Endodermal cell (in vitro differentiated cells): ENCODE results near the gene KNL1. TPM values are rescaled to one million over a fixed set of nuclear protein-coding genes. Genes with fewer than 3 reads are reported as not detected.

ENCODE experiments used
- DNase-seq: peaks from one replicate; pipeline ENCODE4 v3.0.0-alpha.2; 2017
- H3K27ac ChIP-seq: 2 replicates; pipeline ENCODE4 v1.5.1; 2013; ENCODE audit warnings: mild to moderate bottlenecking, low read depth, low read length, moderate library complexity
- H3K27me3 ChIP-seq: 2 replicates; pipeline ENCODE4 v1.6.1; 2013; ENCODE audit warnings: mild to moderate bottlenecking, low read length, moderate library complexity; ENCODE audit not compliant: insufficient read depth, control insufficient read depth, poor library complexity, severe bottlenecking
- H3K36me3 ChIP-seq: 2 replicates; pipeline ENCODE4 v1.7.0; 2013; ENCODE audit warnings: mild to moderate bottlenecking, low read length, moderate library complexity; ENCODE audit not compliant: control insufficient read depth, insufficient read depth
- H3K4me1 ChIP-seq: one replicate; pipeline ENCODE4 v1.7.0; 2013; ENCODE audit warnings: low read length; ENCODE audit not compliant: control insufficient read depth, insufficient read depth
- H3K4me3 ChIP-seq: 2 replicates; pipeline ENCODE4 v1.5.1; 2013; ENCODE audit warnings: mild to moderate bottlenecking, low read length, moderate library complexity
- H3K9ac ChIP-seq: 2 replicates; pipeline ENCODE4 v1.6.1; 2013; ENCODE audit warnings: mild to moderate bottlenecking, low read length, moderate library complexity; ENCODE audit not compliant: poor library complexity, severe bottlenecking; ENCODE audit errors: extremely low read depth
- H3K9me3 ChIP-seq: 2 replicates; pipeline ENCODE4 v1.6.1; 2013; ENCODE audit warnings: mild to moderate bottlenecking, low read length, moderate library complexity; ENCODE audit not compliant: control insufficient read depth
- H3K27ac Mint-ChIP-seq: 2 replicates; pipeline ENCODE4 v1.8.0; 2020; ENCODE audit warnings: mixed read lengths
- H3K27me3 Mint-ChIP-seq: 2 replicates; pipeline ENCODE4 v1.8.0; 2021; ENCODE audit warnings: mild to moderate bottlenecking, mixed read lengths; ENCODE audit not compliant: insufficient read depth
- H3K36me3 Mint-ChIP-seq: 2 replicates; pipeline ENCODE4 v1.8.0; 2020; ENCODE audit warnings: low read depth, mixed read lengths
- H3K4me1 Mint-ChIP-seq: 2 replicates; pipeline ENCODE4 v1.8.0; 2020; ENCODE audit warnings: mixed read lengths
- H3K4me3 Mint-ChIP-seq: 2 replicates; pipeline ENCODE4 v1.8.0; 2020; ENCODE audit warnings: mild to moderate bottlenecking, moderate library complexity, mixed read lengths
- H3K9me3 Mint-ChIP-seq: 2 replicates; pipeline ENCODE4 v1.8.0; 2020; ENCODE audit warnings: mild to moderate bottlenecking, mixed read lengths
- CTCF ChIP-seq: fragments of 200-600 bp; sonication (generic); conservative IDR thresholded peaks from 2 replicates; pipeline ENCODE4 v1.5.0; 2021; ENCODE audit warnings: antibody characterized with exemption, mild to moderate bottlenecking
- WGBS, 2 experiments: methylation state at CpG; one replicate each; pipeline versions ENCODE4 v1.1.5 to v1.1.7; 2013; ENCODE audit warnings: missing lambda C conversion rate in 2 of 2, mixed read lengths in 1 of 2; ENCODE audit not compliant: insufficient coverage in 1 of 2, insufficient read length in 1 of 2; 5-methylcytosine and 5-hydroxymethylcytosine counted together
- long read RNA-seq, 4 experiments: library from polyadenylated mRNA in 2 of 4; library from RNA in 1 of 4; library from capped mRNA in 1 of 4; stranded (forward) in 3 of 4; unstranded in 1 of 4; transcript quantifications; one replicate each; pipeline ENCODE4 v2.0.0, GENCODE V29; 2020 to 2021; ENCODE audit warnings: inconsistent platforms in 1 of 4
- polyA plus RNA-seq, 2 experiments: library from polyadenylated mRNA; stranded (reverse); fragments of 50-300 nt; gene quantifications; one replicate each; pipeline ENCODE4 v1.2.3, GENCODE V29; 2013
- total RNA-seq, 2 donors: library from RNA; stranded (reverse); fragmentation: NEBNext Ultra II Directional in 1 of 2; extraction: Animal tissue kit (Norgen Biotek cat#: 25700) in 1 of 2; gene quantifications; 2 replicates in 1 of 2; 3 replicates in 1 of 2; pipeline ENCODE4 v1.2.1, GENCODE V29; 2021

The KNL1 gene
- total RNA-seq, result 10 to 100 TPM; 17.6 to 32.6 TPM
- polyA plus RNA-seq (2013, experiment 1 of 2), result 35.7 TPM
- 40.8 TPM for polyA plus RNA-seq (2013, experiment 2 of 2)
- long read RNA-seq, experiment 1, partial matches to known transcripts, result 0 of 6 reads
- long read RNA-seq, experiment 1, other reads (novel, unspliced or antisense), result 6 of 6 reads
- long read RNA-seq, experiment 2, full-length matches to known transcripts, result 1 of 11 reads
- long read RNA-seq, experiment 2, partial matches to known transcripts, result 5 of 11 reads
- long read RNA-seq, experiment 2, other reads (novel, unspliced or antisense), result 5 of 11 reads
- long read RNA-seq, experiment 3, full-length matches to known transcripts, result 27 of 33 reads
- long read RNA-seq, experiment 3, partial matches to known transcripts, result 1 of 33 reads
- long read RNA-seq, experiment 3, other reads (novel, unspliced or antisense), result 5 of 33 reads
- long read RNA-seq, experiment 4, full-length matches to known transcripts, result 17 of 19 reads
- long read RNA-seq, experiment 4, partial matches to known transcripts, result 0 of 19 reads
- long read RNA-seq, experiment 4, other reads (novel, unspliced or antisense), result 2 of 19 reads

- Mint-ChIP-seq H3K36me3 (no peaks in the 10 kb centered on the region), H3K9me3 (no peaks in the 10 kb centered on the region), H3K4me1 (peaks cover 15% of the 10 kb centered on the region), H3K27ac (peak within 1 kb of the TSS; percentile 100), H3K4me3 (peak within 1 kb of the TSS; percentile 87), H3K27me3 (peaks cover 3% of the 10 kb centered on the region)
- Histone ChIP-seq H3K36me3 (no peaks in the 10 kb centered on the region), H3K27me3 (peaks cover 4% of the 10 kb centered on the region), H3K9me3 (no peaks in the 10 kb centered on the region), H3K27ac (peak within 1 kb of the TSS; percentile 96), H3K4me3 (peak within 1 kb of the TSS; percentile 97), H3K4me1 (peaks cover 2% of the 10 kb centered on the region), H3K9ac (peak within 1 kb of the TSS; percentile 97)
- WGBS, 2 experiments, result 1 to 3% methylated on average over 30 to 41 of the region's 41 CpGs
- peak; percentile 98 for DNase-seq
- no peak for TF ChIP-seq CTCF
These were observed at the start of gene KNL1 for GRCh38 chr15:40593588-40594428. KNL1 (plus strand) TSS chr15:40594249; CDS start chr15:40602932, 8,683 bp downstream.

- H3K4me1 Mint-ChIP-seq, result no peaks in the 10 kb centered on the region
- peak; percentile 56 for TF ChIP-seq CTCF
- Histone ChIP-seq H3K4me1 (no peaks in the 10 kb centered on the region), H3K9ac (no peak overlapping the region), H3K27ac (no peak overlapping the region), H3K9me3 (no peaks in the 10 kb centered on the region), H3K27me3 (no peaks in the 10 kb centered on the region), H3K36me3 (no peaks in the 10 kb centered on the region), H3K4me3 (no peak overlapping the region)
- H3K27me3 Mint-ChIP-seq, result no peaks in the 10 kb centered on the region
- H3K36me3 Mint-ChIP-seq, result peaks cover 10% of the 10 kb centered on the region
- H3K27ac Mint-ChIP-seq, result no peak overlapping the region
- no peak overlapping the region for H3K4me3 Mint-ChIP-seq
- no peaks in the 10 kb centered on the region for H3K9me3 Mint-ChIP-seq
- 75% methylated on average over 1 of the region's 1 CpG; no CpG with 5 or more reads in 1 of the 2 experiments for WGBS, 2 experiments
- peak; percentile 53 for DNase-seq
These were observed 48.6 kb upstream of the KNL1 start for GRCh38 chr15:40545457-40545856.

GRCh38 chr15:40548610-40549009, 45.4 kb upstream of the KNL1 start:
- H3K27me3 ChIP-seq, result no peaks in the 10 kb centered on the region
- peaks cover 20% of the 10 kb centered on the region for H3K36me3 Mint-ChIP-seq
- H3K9me3 Mint-ChIP-seq, result no peaks in the 10 kb centered on the region
- H3K27me3 Mint-ChIP-seq, result no peaks in the 10 kb centered on the region
- TF ChIP-seq CTCF, result no peak
- 89 to 100% methylated on average over 2 of the region's 2 CpGs for WGBS, 2 experiments
- no peak for DNase-seq
- peaks cover 10% of the 10 kb centered on the region for H3K4me1 Mint-ChIP-seq
- H3K27ac Mint-ChIP-seq, result no peak overlapping the region
- no peaks in the 10 kb centered on the region for H3K9me3 ChIP-seq
- peaks cover 10% of the 10 kb centered on the region for H3K36me3 ChIP-seq
- no peak overlapping the region for H3K9ac ChIP-seq
- no peak overlapping the region for H3K4me3 Mint-ChIP-seq
- H3K4me1 ChIP-seq, result no peaks in the 10 kb centered on the region
- H3K27ac ChIP-seq, result no peak overlapping the region
- H3K4me3 ChIP-seq, result no peak overlapping the region
